HepG2 (cell line): ENCODE data around the gene CTF1. TPM values are rescaled to one million over a fixed set of nuclear protein-coding genes. Genes with fewer than 3 reads are reported as not detected.
A peak's percentile ranks its signal among the peaks of the same experiment; 100 is the strongest.

Experiments used
- ATF2 ChIP-seq: sonication (generic); formaldehyde crosslinking; IDR thresholded peaks from 2 replicates; pipeline ENCODE4 v1.4.0; 2020; ENCODE audit warnings: missing genetic modification reagents
- CEBPG ChIP-seq: IDR thresholded peaks from 2 replicates; pipeline ENCODE4 v1.6.1; 2016
- FOXK1 ChIP-seq: sonication (generic); formaldehyde crosslinking; IDR thresholded peaks from 2 replicates; pipeline ENCODE4 v1.4.0; 2020; ENCODE audit warnings: low read depth, missing genetic modification reagents, borderline replicate concordance
- GPN1 ChIP-seq: sonication (generic); formaldehyde crosslinking; IDR thresholded peaks from 2 replicates; pipeline ENCODE4 v1.5.1; 2020; ENCODE audit warnings: missing genetic modification reagents, borderline replicate concordance
- KDM1A ChIP-seq: IDR thresholded peaks from 2 replicates; pipeline ENCODE4 v1.6.1; 2016; ENCODE audit warnings: missing compliant biosample characterization
- MEIS1 ChIP-seq: sonication (generic); formaldehyde crosslinking; IDR thresholded peaks from 2 replicates; pipeline ENCODE4 v1.9.0; 2021; ENCODE audit warnings: mild to moderate bottlenecking, missing genetic modification reagents, moderate library complexity, borderline replicate concordance
- NFIC ChIP-seq: IDR thresholded peaks from 2 replicates; pipeline ENCODE4 v1.6.1; 2012; ENCODE audit warnings: mild to moderate bottlenecking, low read length, inconsistent platforms
- POLR2G ChIP-seq: fragments of 200-400 bp; formaldehyde crosslinking; IDR thresholded peaks from 2 replicates; pipeline ENCODE4 v1.6.1; 2018; ENCODE audit warnings: mild to moderate bottlenecking, low read depth, low read length, moderate library complexity
- RBAK ChIP-seq: sonication (generic); formaldehyde crosslinking; IDR thresholded peaks from 2 replicates; pipeline ENCODE4 v1.5.1; 2020; ENCODE audit warnings: mild to moderate bottlenecking, missing genetic modification reagents
- REST ChIP-seq, 2 experiments: IDR thresholded peaks; 2 replicates each; pipeline ENCODE4 v1.6.1; 2011 to 2012; ENCODE audit warnings: low read length in 2 of 2, borderline replicate concordance in 1 of 2, low read depth in 1 of 2, mild to moderate bottlenecking in 1 of 2, moderate library complexity in 1 of 2
- U2AF2 ChIP-seq: fragments of 200-400 bp; formaldehyde crosslinking; IDR thresholded peaks from 2 replicates; pipeline ENCODE4 v1.6.1; 2017; ENCODE audit warnings: low read depth, mild to moderate bottlenecking, low read length
- YEATS2 ChIP-seq: sonication (generic); formaldehyde crosslinking; IDR thresholded peaks from 2 replicates; pipeline ENCODE4 v1.4.0; 2020; ENCODE audit warnings: missing genetic modification reagents, borderline replicate concordance
- ZFP1 ChIP-seq: IDR thresholded peaks from 2 replicates; pipeline ENCODE4 v1.6.1; 2016
- ZFP91 ChIP-seq: sonication (generic); formaldehyde crosslinking; IDR thresholded peaks from 2 replicates; pipeline ENCODE4 v1.9.0; 2022; ENCODE audit warnings: missing genetic modification reagents, mild to moderate bottlenecking, borderline replicate concordance
- ZHX1 ChIP-seq: sonication (generic); formaldehyde crosslinking; IDR thresholded peaks from 2 replicates; pipeline ENCODE4 v1.8.1; 2022; ENCODE audit warnings: low read depth, mild to moderate bottlenecking, missing genetic modification reagents
- ZNF790 ChIP-seq: sonication (generic); formaldehyde crosslinking; IDR thresholded peaks from 2 replicates; pipeline ENCODE4 v1.8.0; 2022; ENCODE audit warnings: missing genetic modification reagents, mild to moderate bottlenecking, borderline replicate concordance
- polyA plus RNA-seq, 8 experiments: library from polyadenylated mRNA; depleted of rRNA in 3 of 8; stranded (reverse) in 7 of 8; unstranded in 1 of 8; fragments of >200 nt; fragmentation: Illumina TruSeq in 4 of 8; extraction: Trizol in 4 of 8; gene quantifications; 2 replicates each; pipeline versions ENCODE4 v1.2.1 to v1.2.3, GENCODE V29; 2011 to 2016; ENCODE audit warnings: low read depth in 4 of 8, missing spikeins in 1 of 8, mixed read lengths in 1 of 8; ENCODE audit not compliant: insufficient read depth in 1 of 8
- total RNA-seq, 5 experiments: library from RNA; depleted of rRNA; stranded (reverse); fragments of >200 nt; fragmentation: Illumina TruSeq; extraction: Trizol; gene quantifications; 2 replicates each; pipeline ENCODE4 v1.2.3, GENCODE V29; 2016; ENCODE audit warnings: low read depth in 1 of 5

CTF1 gene
- total and polyA plus RNA-seq, 2 of the 13 experiments (the other 11 are each of a cell fraction or from before 2014, with no cell fraction given): 0.13 to 1.8 TPM

GRCh38 chr16:30874821-30875717, 21.3 kb upstream of the CTF1 start (continued):
- TF ChIP-seq ATF2 (CRISPR knock-in tag) (peak; percentile 98), ZFP91 (CRISPR knock-in tag) (peak; percentile 97), GPN1 (CRISPR knock-in tag) (no peak), CEBPG (peak; percentile 51; the same call in 1 of the 2 replicates), ZNF790 (CRISPR knock-in tag) (no peak; the same call in 1 of the 2 replicates), KDM1A (CRISPR knock-in tag) (peak; percentile 86), ZHX1 (CRISPR knock-in tag) (peak; percentile 96), MEIS1 (CRISPR knock-in tag) (peak; percentile 95; the same call in 1 of the 2 replicates), U2AF2 (no peak), ZFP1 (CRISPR knock-in tag) (peak; percentile 94; the same call in 1 of the 2 replicates), YEATS2 (CRISPR knock-in tag) (peak; percentile 96; the same call in 1 of the 2 replicates), REST (IDR thresholded peaks at IDR 0.05; ENCODE audit: borderline replicate concordance in 1 of 2, low read depth in 1 of 2, low read length in 2 of 2) (peak in 1 of 2 experiments; percentile 69; a peak in 1 of 4 replicates), NFIC (no peak), RBAK (CRISPR knock-in tag) (peak; percentile 34), FOXK1 (CRISPR knock-in tag) (peak; percentile 94), POLR2G (peak; percentile 99)
